Coronary artery (tissue), 2 donors: ENCODE data around the gene RGS9BP.

Source experiments
- DNase-seq: peaks from one replicate; pipeline ENCODE4 v3.0.0-alpha.2; 2017; ENCODE audit warnings: low spot score
- H3K27ac ChIP-seq, 2 donors: fragments of 200-600 bp; sonication (generic); one replicate each; pipeline ENCODE4 v1.5.1; 2016 to 2019
- H3K4me3 ChIP-seq: fragments of 200-600 bp; sonication (generic); 2 replicates; pipeline ENCODE4 v1.5.1; 2016; ENCODE audit warnings: mild to moderate bottlenecking, moderate library complexity
- CTCF ChIP-seq: fragments of 200-600 bp; sonication (generic); IDR thresholded peaks from one replicate; pipeline ENCODE4 v1.5.1; 2019; ENCODE audit warnings: antibody characterized with exemption

RGS9BP gene

GRCh38 chr19:32675720-32676185 is at the start of gene RGS9BP:
Gene RGS9BP (plus strand): TSS chr19:32675848. CDS start chr19:32676264, 416 bp downstream.
- peak within 1 kb of the TSS; percentile 64 to 97 for H3K27ac ChIP-seq
- no peak for TF ChIP-seq CTCF
- H3K4me3 ChIP-seq: peak within 1 kb of the TSS; percentile 100
- peak; percentile 86 for DNase-seq

- Histone ChIP-seq H3K27ac (no peak overlapping the region), H3K4me3 (no peak overlapping the region)
- DNase-seq: no peak
- TF ChIP-seq CTCF: no peak
Observed at GRCh38 chr19:32626969-32627368, 48.7 kb upstream of the RGS9BP start.

DNA sequence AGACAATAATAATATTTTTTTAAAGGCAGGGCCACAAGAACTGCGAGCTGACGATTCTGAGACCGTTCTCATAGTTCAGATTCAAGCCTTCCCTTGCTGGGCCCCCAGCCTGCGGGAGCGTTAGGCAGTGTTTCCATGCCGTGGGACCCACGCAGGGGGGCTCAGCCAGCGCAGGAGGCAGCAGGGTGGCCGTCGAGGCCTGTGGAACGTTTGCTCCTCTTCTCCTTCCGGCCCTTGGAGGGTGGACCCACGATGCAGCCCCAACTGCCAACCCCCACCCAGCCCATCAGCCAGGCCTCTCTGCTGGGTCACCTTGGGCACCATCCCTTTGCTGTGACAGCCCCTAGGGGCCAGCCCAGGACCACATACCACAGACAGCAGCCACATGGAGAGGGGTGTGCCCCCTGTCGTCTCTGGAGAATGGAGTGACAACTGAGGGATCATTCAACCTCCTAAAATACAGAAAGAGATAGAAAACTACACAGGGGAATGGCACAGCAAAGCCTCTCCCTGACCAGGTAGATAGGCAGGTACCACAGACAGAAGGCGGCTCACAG is 47.9 kb upstream of the RGS9BP start:
- no peak for DNase-seq
- no peak for TF ChIP-seq CTCF
- Histone ChIP-seq H3K27ac (no peak overlapping the region), H3K4me3 (no peak overlapping the region)

DNA sequence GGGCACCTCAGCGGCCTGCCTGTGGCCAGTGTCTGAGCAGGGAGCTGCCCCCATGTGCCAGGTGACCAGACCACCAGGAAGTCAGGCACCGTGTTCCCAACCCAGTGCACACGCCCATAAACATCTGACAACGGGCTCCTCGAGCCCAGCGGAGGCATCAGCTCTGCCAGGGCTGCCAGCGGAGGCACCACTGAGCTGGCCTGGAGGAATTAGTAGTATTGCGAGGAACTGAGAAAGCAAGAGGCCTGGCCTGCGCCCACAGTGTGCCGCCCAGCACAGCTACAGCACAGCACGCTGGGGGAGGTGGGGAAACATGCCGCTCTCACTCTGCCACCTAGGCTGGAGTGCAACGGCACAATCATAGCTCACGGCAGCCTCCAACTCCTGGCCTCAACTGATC is 45.3 kb upstream of the RGS9BP start:
- TF ChIP-seq CTCF: no peak
- Histone ChIP-seq H3K4me3 (no peak overlapping the region), H3K27ac (no peak overlapping the region)
- no peak for DNase-seq

GRCh38 chr19:32631381-32631780 is 44.3 kb upstream of the RGS9BP start:
- TF ChIP-seq CTCF: no peak
- Histone ChIP-seq H3K4me3 (no peak overlapping the region), H3K27ac (no peak overlapping the region)
- DNase-seq: no peak

DNA sequence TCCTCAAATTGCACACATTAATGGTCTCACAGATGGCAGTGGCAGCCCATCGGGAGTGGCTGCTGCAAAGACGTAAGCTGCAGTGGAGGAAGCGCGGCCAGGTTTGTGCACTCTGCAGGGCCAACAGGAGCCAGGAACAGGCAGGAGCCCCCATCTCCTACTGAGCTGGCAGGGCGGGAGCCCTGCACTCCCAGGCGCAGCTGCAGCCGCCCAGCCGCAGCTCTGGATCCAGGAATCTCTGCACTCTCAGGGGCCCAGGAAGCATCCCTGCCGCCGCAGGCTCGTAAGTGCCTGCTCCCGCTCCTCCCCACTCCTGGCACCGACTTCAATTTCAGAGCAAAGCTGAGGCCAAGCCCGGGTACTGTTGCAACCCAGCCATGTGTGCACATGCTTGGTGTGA is 38.2 kb upstream of the RGS9BP start:
- TF ChIP-seq CTCF: no peak
- DNase-seq: no peak
- no peak overlapping the region for H3K27ac ChIP-seq
- H3K4me3 ChIP-seq: no peak overlapping the region

GRCh38 chr19:32638625-32639024 is 37.0 kb upstream of the RGS9BP start:
- no peak for DNase-seq
- Histone ChIP-seq H3K4me3 (no peak overlapping the region), H3K27ac (no peak overlapping the region)
- TF ChIP-seq CTCF: no peak
